IPS DF 6.9 (cell line): ENCODE data around the gene YOD1.
A peak's percentile ranks its signal among the peaks of the same experiment; 100 is the strongest.

Experiments used
- DNase-seq: peaks from one replicate; pipeline ENCODE4 v3.0.0-alpha.2; 2013; ENCODE audit warnings: low read depth, low spot score
- H3K27ac ChIP-seq: one replicate; pipeline ENCODE4 v1.5.1; 2013; ENCODE audit warnings: low read length, control low read depth
- H3K27me3 ChIP-seq: 2 replicates; pipeline ENCODE4 v1.6.1; 2013; ENCODE audit warnings: mild to moderate bottlenecking, low read length; ENCODE audit not compliant: control insufficient read depth, insufficient read depth
- H3K36me3 ChIP-seq: 2 replicates; pipeline ENCODE4 v1.6.1; 2013; ENCODE audit warnings: low read length; ENCODE audit not compliant: control insufficient read depth, insufficient read depth
- H3K4me1 ChIP-seq: 2 replicates; pipeline ENCODE4 v1.6.1; 2013; ENCODE audit warnings: low read length; ENCODE audit not compliant: control insufficient read depth, insufficient read depth
- H3K4me3 ChIP-seq: 2 replicates; pipeline ENCODE4 v1.5.1; 2013; ENCODE audit warnings: mild to moderate bottlenecking, low read length
- H3K9me3 ChIP-seq: 2 replicates; pipeline ENCODE4 v1.6.1; 2013; ENCODE audit warnings: low read length, inconsistent platforms; ENCODE audit not compliant: control insufficient read depth, insufficient read depth
- WGBS: extraction: QIAGEN DNeasy Blood & Tissue Kit; methylation state at CpG from one replicate; pipeline ENCODE4 v1.1.7; 2013; ENCODE audit warnings: mixed read lengths, missing lambda C conversion rate; ENCODE audit not compliant: insufficient read length, insufficient coverage; 5-methylcytosine and 5-hydroxymethylcytosine counted together

The YOD1 gene

DNA sequence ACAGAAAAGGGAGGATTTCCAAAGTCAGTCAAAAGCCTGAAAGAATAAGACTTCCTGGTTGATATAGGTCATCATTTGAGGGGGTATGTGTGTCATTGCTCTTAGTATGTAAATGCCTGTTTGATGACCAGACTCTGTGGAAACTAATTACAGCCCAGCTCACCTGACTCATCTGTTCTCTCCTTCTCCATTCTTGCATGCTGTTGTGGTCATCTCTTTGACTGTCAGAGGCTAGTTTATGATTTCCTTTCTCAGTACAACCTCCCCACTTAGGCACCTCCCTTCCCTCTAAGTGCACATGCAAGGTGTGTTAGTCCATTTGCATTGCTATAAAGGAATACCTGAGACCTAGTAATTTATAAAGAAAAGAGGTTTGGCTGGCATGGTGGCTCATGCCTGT is 16.0 kb downstream of the YOD1 start:
- DNase-seq, result no peak
- H3K27me3 ChIP-seq, result no peaks in the 10 kb centered on the region
- no peaks in the 10 kb centered on the region for H3K9me3 ChIP-seq
- H3K36me3 ChIP-seq, result no peaks in the 10 kb centered on the region
- H3K27ac ChIP-seq, result no peak overlapping the region
- H3K4me1 ChIP-seq, result peaks cover 3% of the 10 kb centered on the region
- no peak overlapping the region for H3K4me3 ChIP-seq

DNA sequence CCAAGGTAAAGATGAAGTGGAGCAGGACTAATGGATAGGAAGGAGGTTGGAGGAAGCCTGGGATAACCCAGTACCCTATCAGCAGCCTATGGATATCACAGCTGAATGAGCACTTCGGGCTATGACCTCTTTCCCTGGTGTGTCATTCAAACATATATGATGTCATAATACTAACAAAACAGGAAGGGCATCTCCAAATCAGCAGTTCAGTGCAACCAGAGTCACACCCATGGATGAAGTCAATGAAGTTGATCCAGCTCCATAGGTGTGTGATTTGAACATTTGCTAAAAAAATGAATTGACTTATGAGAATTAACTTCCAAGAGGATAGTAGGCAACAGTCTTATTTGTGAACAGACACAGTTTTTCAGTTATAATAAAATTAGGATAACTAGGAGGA is 16.8 kb downstream of the YOD1 start:
- Histone ChIP-seq H3K27me3 (no peaks in the 10 kb centered on the region), H3K36me3 (no peaks in the 10 kb centered on the region), H3K9me3 (no peaks in the 10 kb centered on the region), H3K4me3 (no peak overlapping the region), H3K27ac (no peak overlapping the region), H3K4me1 (peaks cover 3% of the 10 kb centered on the region)
- DNase-seq, result no peak
- no CpG with 5 or more reads among the region's 1 CpG for WGBS

DNA sequence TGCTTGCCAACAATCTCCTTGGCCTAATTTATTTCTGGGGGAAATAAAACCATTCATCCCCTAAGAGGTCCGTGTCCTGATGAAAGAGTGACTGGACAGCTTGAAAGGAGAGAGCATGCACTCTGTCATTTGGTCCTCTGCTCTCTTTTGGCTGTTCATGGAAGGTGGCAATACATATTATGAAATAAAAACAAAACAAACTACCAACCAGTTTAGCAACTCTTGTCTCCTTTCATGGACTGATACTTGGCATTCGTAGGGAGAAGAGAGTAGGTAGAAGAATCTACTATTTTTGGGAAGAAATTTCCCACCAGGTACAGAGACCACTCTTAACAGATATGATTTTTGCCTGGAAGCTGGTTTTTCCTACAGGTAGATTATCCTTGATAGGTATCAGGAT is 17.7 kb downstream of the YOD1 start:
- Histone ChIP-seq H3K4me3 (no peak overlapping the region), H3K27me3 (no peaks in the 10 kb centered on the region), H3K36me3 (no peaks in the 10 kb centered on the region), H3K4me1 (peaks cover 3% of the 10 kb centered on the region), H3K9me3 (no peaks in the 10 kb centered on the region), H3K27ac (no peak overlapping the region)
- no CpG with 5 or more reads among the region's 2 CpGs for WGBS
- DNase-seq, result no peak

DNA sequence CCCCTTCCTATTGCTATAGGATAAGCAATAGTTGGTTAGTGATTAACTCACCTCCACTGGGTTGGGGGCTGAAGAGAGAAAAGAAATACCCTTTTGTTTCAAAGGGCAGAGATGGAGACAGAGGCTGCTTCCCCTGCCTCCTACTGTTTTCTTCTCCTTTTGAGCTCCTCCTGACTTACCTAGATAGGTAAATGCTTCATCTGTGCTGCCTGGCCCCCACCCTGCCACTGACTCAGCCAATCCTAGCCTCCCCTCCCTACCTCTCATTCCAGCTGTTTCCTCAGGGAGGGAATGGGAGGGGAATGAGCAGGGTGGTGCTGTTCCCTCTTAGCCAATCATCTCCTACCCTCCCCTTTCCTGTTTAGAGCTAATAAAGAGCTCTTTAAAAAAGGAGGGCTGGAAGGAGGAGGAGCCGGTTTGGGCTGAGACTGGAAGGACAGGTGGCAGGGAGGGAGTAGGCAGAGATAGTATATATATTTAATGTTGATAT is 18.4 kb downstream of the YOD1 start, which contains the start of gene C1orf116:
C1orf116 (minus strand) TSS at position 229 of the 490 bp plus-strand sequence. CDS start 5,158 bp downstream, outside the sequence.
- H3K27ac ChIP-seq, result no peak within 1 kb of the TSS
- WGBS, result no CpG with 5 or more reads among the region's 1 CpG
- peak; percentile 89 for DNase-seq

DNA sequence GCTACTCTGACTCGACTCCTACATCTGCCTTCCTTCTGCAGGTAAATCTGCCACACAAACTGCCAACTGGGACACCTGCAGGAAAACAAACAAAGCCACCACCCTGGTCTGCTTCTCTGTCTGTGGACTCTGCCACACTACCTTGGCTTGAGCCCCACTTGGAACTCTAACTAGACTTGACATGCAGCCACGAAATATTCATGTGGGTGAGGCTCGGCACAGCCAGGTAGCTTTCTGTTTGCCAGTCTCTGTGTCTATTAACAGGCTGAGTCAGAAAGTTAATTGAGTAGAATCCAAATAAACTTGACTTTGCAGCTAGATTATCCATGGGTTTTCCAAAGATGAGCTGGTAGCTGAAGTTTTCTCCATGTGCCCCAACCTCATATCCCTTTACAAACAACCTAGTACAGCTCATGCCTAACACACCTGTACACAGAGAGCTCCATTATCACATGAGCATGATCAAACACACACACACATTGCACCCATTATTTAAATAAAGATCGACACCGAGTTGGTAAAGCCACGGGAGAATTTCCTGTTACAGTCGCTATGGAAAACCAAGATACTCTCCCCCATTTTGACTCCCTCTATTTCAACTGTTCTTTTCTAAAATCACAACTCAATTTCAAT is 19.3 kb downstream of the YOD1 start:
- Histone ChIP-seq H3K27ac (no peak overlapping the region), H3K36me3 (no peaks in the 10 kb centered on the region), H3K4me1 (peaks cover 5% of the 10 kb centered on the region), H3K9me3 (no peaks in the 10 kb centered on the region), H3K27me3 (no peaks in the 10 kb centered on the region), H3K4me3 (no peak overlapping the region)
- DNase-seq, result no peak
- no CpG with 5 or more reads among the region's 7 CpGs for WGBS

More for the DNA sequence above, 18.4 kb downstream of the YOD1 start, which contains the start of gene C1orf116:
- Histone ChIP-seq H3K4me3 (no peak within 1 kb of the TSS), H3K9me3 (no peaks in the 10 kb centered on the region), H3K4me1 (peaks cover 3% of the 10 kb centered on the region), H3K36me3 (no peaks in the 10 kb centered on the region), H3K27me3 (no peaks in the 10 kb centered on the region)

- Histone ChIP-seq H3K36me3 (no peaks in the 10 kb centered on the region), H3K27me3 (no peaks in the 10 kb centered on the region), H3K4me3 (no peak overlapping the region), H3K4me1 (peaks cover 5% of the 10 kb centered on the region), H3K9me3 (no peaks in the 10 kb centered on the region), H3K27ac (no peak overlapping the region)
- WGBS, result no CpG with 5 or more reads among the region's 1 CpG
- DNase-seq, result no peak
Measured at GRCh38 chr1:207031016-207031415, 20.0 kb downstream of the YOD1 start.

- no CpG with 5 or more reads among the region's 5 CpGs for WGBS
- no peak for DNase-seq
- H3K9me3 ChIP-seq, result no peaks in the 10 kb centered on the region
- H3K4me3 ChIP-seq, result no peak overlapping the region
- no peak overlapping the region for H3K27ac ChIP-seq
- no peaks in the 10 kb centered on the region for H3K36me3 ChIP-seq
- no peaks in the 10 kb centered on the region for H3K27me3 ChIP-seq
- peaks cover 5% of the 10 kb centered on the region for H3K4me1 ChIP-seq
Measured at GRCh38 chr1:207030522-207031009, 20.4 kb downstream of the YOD1 start.

- Histone ChIP-seq H3K27me3 (no peaks in the 10 kb centered on the region), H3K4me1 (peaks cover 8% of the 10 kb centered on the region), H3K9me3 (no peaks in the 10 kb centered on the region), H3K36me3 (no peaks in the 10 kb centered on the region), H3K27ac (no peak overlapping the region), H3K4me3 (no peak overlapping the region)
- DNase-seq, result no peak
- WGBS, result no CpG with 5 or more reads among the region's 5 CpGs
Measured at GRCh38 chr1:207029701-207030521, 21.1 kb downstream of the YOD1 start.

GRCh38 chr1:207028884-207029650 is 21.9 kb downstream of the YOD1 start:
- H3K4me1 ChIP-seq, result peaks cover 11% of the 10 kb centered on the region
- no CpG with 5 or more reads among the region's 2 CpGs for WGBS
- DNase-seq, result no peak

GRCh38 chr1:207027921-207028320 is 23.1 kb downstream of the YOD1 start:
- DNase-seq, result no peak
- Histone ChIP-seq H3K36me3 (no peaks in the 10 kb centered on the region), H3K27ac (no peak overlapping the region), H3K4me3 (no peak overlapping the region), H3K27me3 (no peaks in the 10 kb centered on the region), H3K9me3 (no peaks in the 10 kb centered on the region), H3K4me1 (peaks cover 11% of the 10 kb centered on the region)
- WGBS, result no CpG with 5 or more reads among the region's 1 CpG

More at GRCh38 chr1:207028884-207029650, 21.9 kb downstream of the YOD1 start:
- H3K4me3 ChIP-seq, result no peak overlapping the region
- no peaks in the 10 kb centered on the region for H3K9me3 ChIP-seq
- H3K36me3 ChIP-seq, result no peaks in the 10 kb centered on the region
- no peaks in the 10 kb centered on the region for H3K27me3 ChIP-seq
- no peak overlapping the region for H3K27ac ChIP-seq
